GM10248 (cell line): ENCODE results near the gene B3GAT1.

Experiments
- CTCF ChIA-PET: fragments of 300-600 bp; sonication (Branson Sonifier 250); formaldehyde crosslinking; extraction: SDS; loops from one replicate; lab custom pipeline; 2021; ENCODE audit warnings: antibody characterized with exemption; lab: Yijun Ruan, JAX
- POLR2A ChIA-PET: fragments of 350-650 bp; sonication (Branson Sonifier 250); formaldehyde crosslinking; extraction: SDS; loops from one replicate; lab custom pipeline; 2020; ENCODE audit warnings: antibody characterized with exemption; lab: Yijun Ruan, JAX
- DNase-seq: peaks from one replicate; pipeline ENCODE4 v3.0.0; 2012; ENCODE audit errors: extremely low spot score
- CTCF ChIP-seq: IDR thresholded peaks from 2 replicates; pipeline ENCODE4 v1.5.1; 2012; ENCODE audit warnings: mild to moderate bottlenecking, low read depth; ENCODE audit errors: extremely low read depth, missing control alignments, control extremely low read depth

Gene B3GAT1

GRCh38 chr11:134406264-134407185 lies 5.5 kb downstream of the B3GAT1 start:
- POLR2A ChIA-PET: no interaction called here
- CTCF ChIA-PET: no interaction called here
- TF ChIP-seq CTCF: no peak
- no peak for DNase-seq

- TF ChIP-seq CTCF: no peak
- POLR2A ChIA-PET: no interaction called here
- no peak for DNase-seq
- CTCF ChIA-PET: no interaction called here
These were observed 6.2 kb downstream of the B3GAT1 start for GRCh38 chr11:134405841-134406240.

GRCh38 chr11:134405436-134405835 lies 6.6 kb downstream of the B3GAT1 start:
- ChIA-PET CTCF (no interaction called here), POLR2A (no interaction called here)
- no peak for DNase-seq
- TF ChIP-seq CTCF: no peak

- no peak for DNase-seq
- no peak for TF ChIP-seq CTCF
- ChIA-PET POLR2A (no interaction called here), CTCF (no interaction called here)
These were observed 7.3 kb downstream of the B3GAT1 start for GRCh38 chr11:134404575-134405341.

GRCh38 chr11:134402910-134403309 lies 9.1 kb downstream of the B3GAT1 start:
- POLR2A ChIA-PET: no interaction called here
- CTCF ChIA-PET: no interaction called here

More at GRCh38 chr11:134402910-134403309, 9.1 kb downstream of the B3GAT1 start:
- DNase-seq: no peak
- TF ChIP-seq CTCF: no peak
